HG03060 (cell line): Measurements from ENCODE around the gene FGD4.

ENCODE experiments used
- ATAC-seq: cut with Tn5 transposase; IDR thresholded peaks from one replicate; pipeline ENCODE4 v1.9.1; 2021; ENCODE audit warnings: low read depth, moderate number of reproducible peaks; ENCODE audit not compliant: unreplicated experiment

FGD4 gene

GRCh38 chr12:32454075-32454474 lies 54.7 kb downstream of the FGD4 start:
- ATAC-seq, result no peak

GRCh38 chr12:32454866-32455265 lies 55.5 kb downstream of the FGD4 start:
- no peak for ATAC-seq

DNA sequence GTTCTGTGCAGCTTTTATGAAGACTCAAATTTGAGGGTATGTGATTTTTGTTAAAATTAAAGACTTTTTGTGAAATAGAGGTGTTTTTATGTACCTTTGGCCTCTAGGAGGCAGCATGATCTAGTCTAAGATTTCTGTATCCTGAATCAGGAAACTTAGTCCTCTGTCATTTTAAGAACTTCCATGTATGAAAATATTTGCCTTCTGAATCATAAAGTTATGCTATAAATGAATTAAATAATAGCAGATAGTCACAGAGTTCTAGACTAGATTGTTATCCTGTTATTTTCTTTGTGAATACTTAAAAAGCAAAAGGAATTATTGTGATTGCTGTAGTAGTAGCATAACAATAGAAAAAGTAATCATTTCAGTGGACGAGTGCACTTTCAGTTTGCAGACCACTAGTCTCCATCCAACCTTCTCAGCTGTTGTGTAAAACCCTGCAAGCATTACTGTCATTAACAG lies 56.3 kb downstream of the FGD4 start:
- no peak for ATAC-seq

- ATAC-seq, result no peak
These were observed 58.1 kb downstream of the FGD4 start for GRCh38 chr12:32457251-32458025.

- no peak for ATAC-seq
These were observed 61.3 kb downstream of the FGD4 start for GRCh38 chr12:32460638-32461037.

- ATAC-seq, result no peak
These were observed 63.5 kb downstream of the FGD4 start for GRCh38 chr12:32462908-32463307.

GRCh38 chr12:32466187-32466586 lies 66.8 kb downstream of the FGD4 start:
- ATAC-seq, result no peak

DNA sequence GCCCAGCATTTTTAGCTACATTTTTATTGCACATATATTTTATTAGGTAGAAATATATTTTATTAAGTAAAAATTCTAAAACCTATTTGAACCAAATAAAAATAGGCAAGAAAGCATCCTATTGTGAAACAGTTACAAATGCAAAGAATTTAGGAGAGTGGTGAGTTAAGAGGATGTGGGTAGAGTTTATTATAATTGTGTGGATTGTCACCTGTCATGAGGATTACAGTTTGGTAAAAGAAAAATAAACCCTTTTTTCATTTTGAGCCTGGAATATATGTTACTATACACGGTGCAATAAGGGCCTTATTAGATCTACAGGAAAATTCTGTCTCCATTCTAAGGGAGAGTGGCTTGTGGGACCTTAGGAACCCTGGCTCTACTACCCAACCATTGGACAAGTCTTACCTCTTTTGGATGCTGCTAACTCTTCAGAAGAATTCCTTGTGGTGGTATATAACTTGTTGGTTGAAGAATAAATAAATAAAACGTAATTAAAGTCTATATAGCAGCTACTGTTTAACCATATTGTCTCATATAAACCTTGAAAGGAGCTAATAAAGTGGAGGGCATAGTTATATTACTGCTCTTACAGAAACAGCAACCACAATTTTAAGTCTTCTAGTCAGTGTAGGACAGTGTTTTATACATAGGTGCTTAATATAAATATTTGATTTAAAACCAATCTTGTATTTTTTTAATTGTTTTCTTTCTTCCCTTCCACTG lies 67.8 kb downstream of the FGD4 start:
- ATAC-seq, result no peak

GRCh38 chr12:32467959-32468863 lies 68.9 kb downstream of the FGD4 start:
- ATAC-seq, result no peak

DNA sequence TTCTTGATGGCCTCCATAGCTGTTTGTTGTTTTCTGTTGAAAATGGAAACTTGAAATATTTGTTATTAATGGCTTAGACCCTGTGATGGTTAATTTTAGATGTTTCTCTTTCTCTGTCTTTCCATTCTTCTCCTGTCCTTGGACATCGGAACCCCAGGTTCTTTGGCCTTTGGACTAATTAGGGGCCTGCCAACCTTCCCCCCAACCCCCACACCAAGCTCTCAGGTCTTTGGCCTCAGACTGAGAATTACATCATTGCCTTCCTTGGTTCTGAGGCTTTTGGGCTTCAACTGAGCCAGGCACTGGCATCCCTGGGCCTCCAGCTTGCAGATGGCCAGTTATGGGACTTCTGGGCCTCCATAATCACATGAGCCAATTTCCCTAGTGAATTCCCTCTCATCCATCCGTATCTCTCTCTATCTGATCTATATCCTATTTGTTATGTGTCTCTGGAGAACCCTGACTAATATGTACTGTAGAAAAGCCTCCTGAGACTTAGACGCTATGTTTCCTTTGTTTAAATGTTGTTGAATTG lies 71.6 kb downstream of the FGD4 start:
- ATAC-seq, result no peak

DNA sequence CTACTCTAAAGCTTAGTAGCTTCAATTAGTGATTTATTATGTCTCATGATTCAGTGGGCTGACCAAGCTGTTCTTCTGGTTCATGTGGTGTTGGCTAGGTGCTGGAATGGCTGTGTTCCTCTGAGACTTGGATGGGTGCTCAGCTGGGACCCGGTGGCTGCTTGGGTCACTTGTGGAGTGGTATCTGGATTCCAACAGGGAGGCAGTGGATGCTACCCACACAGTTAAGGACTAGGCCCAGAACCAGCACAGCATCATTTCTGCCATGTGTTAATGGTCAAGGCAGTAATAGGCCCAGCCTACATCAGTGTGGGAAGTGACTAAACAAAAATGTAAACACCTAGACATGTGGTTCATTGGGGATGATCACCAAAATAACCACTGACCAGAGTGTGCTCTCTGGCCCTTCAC lies 72.2 kb downstream of the FGD4 start:
- ATAC-seq, result no peak

DNA sequence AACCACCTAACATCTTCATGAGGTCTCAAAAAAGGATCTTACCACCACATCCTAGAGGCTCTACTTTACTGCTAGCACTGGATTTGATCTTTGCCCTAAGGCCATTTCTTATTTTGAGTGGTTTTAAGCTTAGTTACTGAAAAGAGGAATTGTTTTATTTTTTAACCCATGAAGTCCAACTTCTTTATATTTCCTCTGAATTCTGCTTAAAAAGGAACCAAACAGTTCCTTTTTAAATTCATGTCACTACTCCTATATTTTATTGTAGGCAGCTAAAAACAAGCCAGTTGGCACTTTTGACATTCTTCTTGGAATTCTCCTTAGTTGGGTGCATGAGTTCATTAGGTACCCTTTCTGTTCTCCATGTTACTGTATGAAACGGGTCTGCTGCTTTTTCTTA lies 76.4 kb downstream of the FGD4 start:
- no peak for ATAC-seq

- ATAC-seq, result no peak
These were observed 77.1 kb downstream of the FGD4 start for GRCh38 chr12:32476446-32476845.

DNA sequence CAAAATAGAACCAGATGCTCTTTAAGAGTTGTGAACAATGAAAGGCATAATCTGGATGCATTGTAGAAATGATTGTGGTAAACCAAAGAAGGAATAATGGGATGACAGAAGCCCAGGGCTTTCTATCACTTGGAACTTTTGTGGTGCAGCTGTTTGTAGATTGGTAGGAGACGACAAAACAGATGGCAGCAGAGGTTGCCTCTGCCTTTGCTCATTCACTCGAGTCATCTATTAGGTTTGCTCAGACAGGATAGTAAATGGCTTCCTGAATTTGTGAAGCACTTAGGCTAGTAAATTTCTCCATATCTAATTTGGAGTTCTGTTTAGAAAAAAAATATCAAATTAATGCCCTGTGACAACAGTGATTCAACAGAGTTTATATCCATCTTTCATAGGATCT lies 78.4 kb downstream of the FGD4 start:
- no peak for ATAC-seq

- no peak for ATAC-seq
These were observed 78.8 kb downstream of the FGD4 start for GRCh38 chr12:32478166-32478565.

- ATAC-seq, result no peak
These were observed 79.7 kb downstream of the FGD4 start for GRCh38 chr12:32478858-32479725.

DNA sequence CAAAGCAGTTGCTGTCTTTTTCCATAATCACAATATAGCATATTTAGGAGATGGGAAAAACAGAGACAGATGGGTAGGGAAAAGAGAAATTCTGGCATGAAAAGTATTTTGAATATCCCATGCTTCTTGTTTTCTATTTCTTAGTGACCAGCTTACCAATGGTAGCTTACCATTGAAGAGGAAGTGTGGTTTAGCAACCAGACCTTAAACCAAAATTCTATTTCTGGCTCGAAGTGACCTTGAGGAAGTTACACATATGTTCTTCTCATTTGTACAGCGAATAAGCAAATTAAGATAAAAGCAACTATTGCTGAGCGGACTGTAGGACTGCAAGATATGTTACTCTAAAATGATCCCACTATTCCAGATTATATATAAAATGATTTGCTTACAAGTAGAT lies 82.9 kb downstream of the FGD4 start:
- peak; percentile 76 for ATAC-seq

DNA sequence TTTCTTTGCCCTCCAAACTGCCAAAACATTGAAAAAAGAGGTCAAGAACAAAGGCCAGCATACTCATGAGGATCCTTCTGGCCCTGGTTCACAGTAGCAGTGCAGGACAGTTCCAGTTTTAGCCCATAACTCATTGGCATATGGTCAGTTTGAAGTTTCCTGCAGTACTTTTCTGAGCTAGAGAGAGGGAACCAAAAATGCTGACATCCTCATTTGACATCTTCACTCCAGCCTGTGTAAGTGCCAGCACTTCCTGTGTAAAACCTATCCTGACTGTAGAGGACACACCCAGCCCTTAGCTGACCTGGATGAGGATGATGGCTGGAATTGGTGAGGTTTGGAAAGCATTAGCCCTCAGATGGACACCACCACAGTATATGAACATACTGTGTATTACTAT lies 84.1 kb downstream of the FGD4 start:
- ATAC-seq, result no peak

- ATAC-seq, result no peak
These were observed 84.6 kb downstream of the FGD4 start for GRCh38 chr12:32483993-32484392.

GRCh38 chr12:32486158-32486557 lies 86.8 kb downstream of the FGD4 start:
- no peak for ATAC-seq
